AG08396 (cell line): ENCODE measurements around the gene CCDC171.

ENCODE experiments used
- DNase-seq: peaks from one replicate; pipeline ENCODE4 v3.0.0; 2012; ENCODE audit warnings: low spot score, mixed read lengths

CCDC171 gene

GRCh38 chr9:16001856-16002255, 449.0 kb downstream of the CCDC171 start:
- DNase-seq = no peak

GRCh38 chr9:16002816-16003215, 450.0 kb downstream of the CCDC171 start:
- DNase-seq = no peak

DNA sequence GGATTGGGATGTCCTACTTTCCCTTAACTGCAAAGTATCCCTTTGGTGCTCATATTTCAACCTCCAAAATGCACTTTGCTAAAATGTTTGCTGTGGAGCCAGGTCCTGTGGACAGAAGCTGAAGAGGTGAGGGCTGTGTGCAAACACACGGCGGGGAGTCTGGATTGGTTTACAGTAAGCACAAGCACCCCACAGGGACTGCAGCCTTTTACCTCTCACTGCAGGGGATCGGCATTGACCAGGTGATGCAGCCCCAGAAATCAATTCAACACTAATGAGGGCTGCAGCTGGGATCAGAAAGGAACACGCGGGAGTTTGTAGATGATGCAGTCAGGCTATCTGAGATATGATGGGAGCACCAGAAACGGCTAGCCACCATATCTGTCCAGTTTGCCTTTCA, 450.9 kb downstream of the CCDC171 start:
- DNase-seq = no peak

- no peak for DNase-seq
Observed at GRCh38 chr9:16004613-16005012, 451.8 kb downstream of the CCDC171 start.

- no peak for DNase-seq
Observed at GRCh38 chr9:16010221-16010620, 457.4 kb downstream of the CCDC171 start.

DNA sequence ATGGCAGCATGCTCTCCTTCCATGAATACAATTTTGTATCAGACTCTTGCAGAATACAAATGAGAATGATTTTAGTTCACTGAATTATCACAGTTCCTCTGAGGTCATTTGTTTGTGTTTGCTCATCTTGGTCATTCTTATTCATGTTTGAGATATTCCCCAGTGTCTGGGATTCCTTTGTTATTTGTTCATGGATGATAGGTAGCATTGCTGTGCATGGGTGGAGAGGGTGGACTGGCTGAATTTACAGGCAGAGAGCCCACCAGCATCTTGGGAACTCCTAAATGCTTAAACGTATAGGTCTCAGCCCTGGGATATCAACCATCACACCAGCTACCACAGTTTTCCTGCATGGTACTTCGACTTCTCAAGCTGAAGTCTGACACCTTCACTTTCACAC, 459.8 kb downstream of the CCDC171 start:
- DNase-seq = no peak

- DNase-seq = no peak
Observed at GRCh38 chr9:16013366-16013765, 460.5 kb downstream of the CCDC171 start.

GRCh38 chr9:16013826-16014225, 461.0 kb downstream of the CCDC171 start:
- DNase-seq = no peak

DNA sequence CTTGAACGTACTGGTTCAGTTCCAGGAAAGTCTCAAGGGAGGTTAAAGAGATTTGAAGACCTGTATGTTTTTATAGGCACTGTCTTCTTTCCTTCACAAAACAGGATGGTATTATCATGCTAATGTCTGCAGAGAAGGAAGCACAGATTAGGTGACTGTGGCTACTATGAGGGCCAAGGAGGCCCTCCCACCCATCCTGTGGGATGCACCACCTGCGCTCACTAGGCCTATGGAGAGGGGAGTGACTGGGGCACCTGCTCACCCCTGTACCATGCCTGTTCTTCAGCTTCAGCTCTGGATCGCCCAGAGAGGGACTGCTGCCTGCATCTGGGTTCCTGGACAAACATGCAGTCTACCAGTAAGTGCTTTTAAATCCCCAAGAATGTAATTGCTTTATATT, 469.4 kb downstream of the CCDC171 start:
- DNase-seq = no peak

GRCh38 chr9:16023446-16023845, 470.6 kb downstream of the CCDC171 start:
- DNase-seq = peak; percentile 13
